ENCODE results near the gene FASN. TPM values are rescaled to one million over a fixed set of nuclear protein-coding genes. Genes with fewer than 3 reads are reported as not detected.

Gene FASN
- total RNA-seq, 4 donors from 2014 or later = 50.4 to 110 (median 76.5) TPM

DNA sequence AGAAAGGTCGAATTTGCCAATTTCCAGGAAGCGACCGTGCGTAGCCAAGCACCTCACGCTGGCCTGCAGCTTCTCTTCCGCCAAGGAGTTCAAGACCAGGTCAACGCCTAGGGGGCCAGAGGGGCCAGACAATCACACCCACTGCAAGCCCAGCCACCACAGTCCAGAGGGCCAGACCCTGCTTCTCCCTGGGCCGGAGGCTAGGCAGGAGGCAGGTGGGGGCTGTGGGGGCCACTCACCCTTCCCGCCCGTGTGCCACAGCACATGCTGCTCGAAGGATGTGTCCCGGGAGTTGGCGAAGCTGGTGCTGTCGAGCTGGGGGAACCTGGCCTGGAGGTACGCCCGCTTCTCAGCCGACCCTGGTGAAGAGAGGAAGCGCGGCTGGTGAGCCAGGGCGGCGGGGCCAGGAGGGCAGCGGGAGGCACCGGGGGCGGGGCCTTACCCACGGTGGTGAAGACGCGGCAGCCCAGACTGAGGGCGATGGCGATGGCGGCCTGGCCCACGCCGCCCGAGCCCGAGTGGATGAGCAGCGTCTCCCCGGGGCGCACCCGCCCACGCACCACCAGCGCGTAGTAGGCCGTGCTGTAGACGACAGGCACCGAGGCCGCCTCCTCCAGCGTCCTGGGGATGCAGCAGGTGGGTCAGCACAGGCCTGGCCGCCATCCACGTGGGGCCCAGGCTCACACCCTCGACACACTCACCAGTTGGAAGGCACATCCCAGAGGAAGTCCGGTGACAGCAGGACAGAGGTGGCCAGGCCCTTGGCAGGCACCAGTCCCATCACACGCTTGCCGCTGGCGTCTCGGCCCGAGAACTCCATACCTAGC lies 14.3 kb downstream of the FASN start:
- TF ChIP-seq, protein P1, sequence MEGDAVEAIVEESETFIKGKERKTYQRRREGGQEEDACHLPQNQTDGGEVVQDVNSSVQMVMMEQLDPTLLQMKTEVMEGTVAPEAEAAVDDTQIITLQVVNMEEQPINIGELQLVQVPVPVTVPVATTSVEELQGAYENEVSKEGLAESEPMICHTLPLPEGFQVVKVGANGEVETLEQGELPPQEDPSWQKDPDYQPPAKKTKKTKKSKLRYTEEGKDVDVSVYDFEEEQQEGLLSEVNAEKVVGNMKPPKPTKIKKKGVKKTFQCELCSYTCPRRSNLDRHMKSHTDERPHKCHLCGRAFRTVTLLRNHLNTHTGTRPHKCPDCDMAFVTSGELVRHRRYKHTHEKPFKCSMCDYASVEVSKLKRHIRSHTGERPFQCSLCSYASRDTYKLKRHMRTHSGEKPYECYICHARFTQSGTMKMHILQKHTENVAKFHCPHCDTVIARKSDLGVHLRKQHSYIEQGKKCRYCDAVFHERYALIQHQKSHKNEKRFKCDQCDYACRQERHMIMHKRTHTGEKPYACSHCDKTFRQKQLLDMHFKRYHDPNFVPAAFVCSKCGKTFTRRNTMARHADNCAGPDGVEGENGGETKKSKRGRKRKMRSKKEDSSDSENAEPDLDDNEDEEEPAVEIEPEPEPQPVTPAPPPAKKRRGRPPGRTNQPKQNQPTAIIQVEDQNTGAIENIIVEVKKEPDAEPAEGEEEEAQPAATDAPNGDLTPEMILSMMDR (IDR thresholded peaks at IDR 0.05) = no peak
- TF ChIP-seq POLR2A (IDR thresholded peaks at IDR 0.05) = no peak
- Histone ChIP-seq H3K9me3 (no peaks in the 10 kb centered on the region), H3K4me3 (no peak overlapping the region), H3K27ac (no peak overlapping the region), H3K36me3 (peaks cover 0 to 100% (median 0%) of the 10 kb centered on the region in 3 donors), H3K4me1 (no peaks in the 10 kb centered on the region), H3K27me3 (no peaks in the 10 kb centered on the region)
- no peak for DNase-seq

DNA sequence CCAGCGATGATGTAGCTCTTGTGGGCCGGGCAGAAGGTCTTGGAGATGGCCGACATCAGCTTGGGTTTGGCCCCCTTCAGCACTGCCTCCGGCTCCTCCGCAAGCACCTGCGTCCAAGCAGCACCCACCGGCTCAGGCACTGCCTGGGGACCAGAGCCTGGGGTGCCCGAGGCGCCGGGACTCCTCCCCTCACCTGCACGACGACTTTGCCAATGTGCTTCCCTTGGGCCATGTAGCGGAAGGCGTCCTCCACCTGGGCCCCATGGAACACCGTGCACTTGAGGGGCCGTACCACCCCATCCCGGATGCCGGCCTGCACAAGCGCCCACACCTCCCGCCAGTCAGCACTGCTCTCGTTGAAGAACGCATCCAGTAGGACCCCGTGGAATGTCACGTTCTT lies 15.0 kb downstream of the FASN start:
- no peaks in the 10 kb centered on the region for H3K27me3 ChIP-seq
- no peak overlapping the region for H3K27ac ChIP-seq
- H3K4me3 ChIP-seq = no peak overlapping the region
- no peak for DNase-seq
- peaks cover 0 to 99% (median 0%) of the 10 kb centered on the region in 3 donors for H3K36me3 ChIP-seq
- H3K9me3 ChIP-seq = no peaks in the 10 kb centered on the region
- TF ChIP-seq, protein P1 (IDR thresholded peaks at IDR 0.05) = no peak
- no peak for TF ChIP-seq POLR2A (IDR thresholded peaks at IDR 0.05)
- H3K4me1 ChIP-seq = no peaks in the 10 kb centered on the region

DNA sequence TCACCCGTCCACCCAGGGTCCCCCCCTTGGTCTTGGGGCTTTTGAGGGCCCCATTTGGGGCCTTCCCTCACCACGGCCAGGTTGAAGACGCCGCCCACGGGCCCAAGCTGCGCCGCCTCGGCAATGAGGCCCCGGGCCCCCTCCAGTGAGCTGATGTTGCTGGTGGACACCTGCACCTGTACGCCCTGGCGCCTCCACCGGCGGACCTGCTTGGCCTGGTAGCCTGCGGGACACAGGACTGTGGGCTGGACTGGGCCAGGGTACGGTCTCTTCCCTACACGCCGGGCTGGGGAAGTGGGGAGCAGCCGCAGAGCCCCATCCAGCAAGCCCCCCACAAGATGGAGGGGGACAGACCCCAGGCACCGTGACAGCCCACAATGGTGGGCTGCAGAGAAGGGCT lies 15.6 kb downstream of the FASN start:
- H3K36me3 ChIP-seq = peaks cover 0 to 93% (median 0%) of the 10 kb centered on the region in 3 donors
- no peaks in the 10 kb centered on the region for H3K4me1 ChIP-seq
- TF ChIP-seq, protein P1 (IDR thresholded peaks at IDR 0.05) = no peak
- TF ChIP-seq POLR2A (IDR thresholded peaks at IDR 0.05) = no peak
- H3K27ac ChIP-seq = no peak overlapping the region
- H3K9me3 ChIP-seq = no peaks in the 10 kb centered on the region
- DNase-seq = no peak
- H3K27me3 ChIP-seq = no peaks in the 10 kb centered on the region
- no peak overlapping the region for H3K4me3 ChIP-seq

DNA sequence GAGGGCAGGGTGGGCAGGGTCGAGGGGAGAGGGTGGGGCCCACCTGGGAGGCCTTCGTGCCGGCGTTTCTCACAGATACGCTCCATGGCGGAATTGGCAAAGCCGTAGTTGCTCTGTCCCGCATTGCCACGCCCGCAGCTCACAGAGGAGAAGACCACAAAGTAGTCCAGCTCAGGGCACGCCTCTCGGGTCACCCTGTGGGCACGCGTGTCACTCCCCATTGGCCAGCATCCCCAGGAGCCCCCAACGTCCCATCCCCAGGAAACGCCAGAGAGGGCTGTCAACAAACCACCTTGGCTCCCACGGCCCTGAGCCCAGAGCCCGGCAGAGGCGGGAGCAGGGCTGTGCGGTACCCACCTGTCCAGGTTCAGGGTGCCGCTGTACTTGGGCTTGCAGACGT lies 16.1 kb downstream of the FASN start:
- DNase-seq = no peak
- Histone ChIP-seq H3K4me1 (no peaks in the 10 kb centered on the region), H3K9me3 (no peaks in the 10 kb centered on the region), H3K27ac (no peak overlapping the region), H3K27me3 (no peaks in the 10 kb centered on the region), H3K4me3 (no peak overlapping the region), H3K36me3 (peaks cover 0 to 88% (median 0%) of the 10 kb centered on the region in 3 donors)
- TF ChIP-seq, protein P1 (IDR thresholded peaks at IDR 0.05) = no peak
- TF ChIP-seq POLR2A (IDR thresholded peaks at IDR 0.05) = no peak

DNA sequence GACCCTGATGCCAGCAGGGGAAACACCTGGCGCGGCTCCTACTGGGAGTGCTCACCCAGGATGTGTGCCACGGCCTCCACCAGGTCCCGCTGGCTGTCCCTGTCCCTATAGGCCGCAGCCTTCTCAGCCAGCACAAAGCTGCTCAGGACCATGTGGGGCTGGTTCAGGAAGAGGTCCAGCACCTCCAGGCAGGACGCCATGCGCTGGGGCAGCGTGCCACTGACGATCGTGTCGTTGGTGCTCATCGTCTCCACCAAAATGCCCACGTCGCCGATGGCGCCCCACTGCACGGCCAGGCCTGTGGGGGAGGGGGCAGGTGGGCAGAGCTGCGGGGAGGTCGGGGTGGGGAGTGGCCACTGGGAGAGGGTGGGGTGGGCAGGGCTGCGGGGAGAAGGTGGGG lies 16.5 kb downstream of the FASN start:
- Histone ChIP-seq H3K36me3 (peaks cover 0 to 84% (median 0%) of the 10 kb centered on the region in 3 donors), H3K4me1 (no peaks in the 10 kb centered on the region), H3K9me3 (no peaks in the 10 kb centered on the region), H3K27ac (no peak overlapping the region), H3K4me3 (no peak overlapping the region), H3K27me3 (no peaks in the 10 kb centered on the region)
- no peak for DNase-seq
- TF ChIP-seq, protein P1 (IDR thresholded peaks at IDR 0.05) = no peak
- no peak for TF ChIP-seq POLR2A (IDR thresholded peaks at IDR 0.05)

All from Peyer's patch (tissue), 4 donors.